RWPE2 (cell line): ENCODE measurements around the gene SART3.
"Not testable (repeated sequence)": the region's sequence is repeated elsewhere in the genome, so short reads cannot be mapped to it uniquely, and the experiment has no call there.

ENCODE experiments used
- ATAC-seq: fragments of 200-7000 bp; cut with Tn5 transposase; 3 replicates; pipeline ENCODE4 v1.9.1; 2021; ENCODE audit warnings: low read depth
- DNase-seq: peaks from one replicate; pipeline ENCODE4 v3.0.0-alpha.2; 2020; ENCODE audit warnings: low spot score
- H3K27ac ChIP-seq: fragments of 450-650 bp; 2 replicates; pipeline ENCODE4 v1.5.1; 2017; ENCODE audit warnings: mild to moderate bottlenecking; ENCODE audit not compliant: poor library complexity, severe bottlenecking
- H3K27me3 ChIP-seq: fragments of 250-450 bp; sonication (Bioruptor Pico); 2 replicates; pipeline ENCODE4 v1.5.1; 2021; ENCODE audit warnings: mild to moderate bottlenecking, moderate library complexity; ENCODE audit not compliant: insufficient read depth, poor library complexity, severe bottlenecking
- H3K36me3 ChIP-seq: fragments of 250-450 bp; sonication (Bioruptor Pico); 2 replicates; pipeline ENCODE4 v1.5.1; 2020; ENCODE audit warnings: low read depth, mild to moderate bottlenecking, moderate library complexity
- H3K4me1 ChIP-seq: fragments of 250-450 bp; sonication (Bioruptor Pico); 2 replicates; pipeline ENCODE4 v1.5.1; 2021; ENCODE audit warnings: mild to moderate bottlenecking, moderate library complexity; ENCODE audit not compliant: insufficient read depth, poor library complexity, severe bottlenecking
- H3K4me3 ChIP-seq: fragments of 250-450 bp; sonication (Bioruptor Pico); 2 replicates; pipeline ENCODE4 v1.5.1; 2021; ENCODE audit warnings: mild to moderate bottlenecking, moderate library complexity; ENCODE audit not compliant: severe bottlenecking
- H3K9me3 ChIP-seq: fragments of 250-450 bp; sonication (Bioruptor Pico); 2 replicates; pipeline ENCODE4 v1.5.1; 2021; ENCODE audit warnings: mild to moderate bottlenecking, moderate library complexity; ENCODE audit not compliant: severe bottlenecking
- CTCF ChIP-seq: fragments of 450-650 bp; IDR thresholded peaks from one replicate; pipeline ENCODE4 v1.5.1; 2017; ENCODE audit warnings: mild to moderate bottlenecking, moderate library complexity; ENCODE audit not compliant: poor library complexity, severe bottlenecking

Gene SART3

DNA sequence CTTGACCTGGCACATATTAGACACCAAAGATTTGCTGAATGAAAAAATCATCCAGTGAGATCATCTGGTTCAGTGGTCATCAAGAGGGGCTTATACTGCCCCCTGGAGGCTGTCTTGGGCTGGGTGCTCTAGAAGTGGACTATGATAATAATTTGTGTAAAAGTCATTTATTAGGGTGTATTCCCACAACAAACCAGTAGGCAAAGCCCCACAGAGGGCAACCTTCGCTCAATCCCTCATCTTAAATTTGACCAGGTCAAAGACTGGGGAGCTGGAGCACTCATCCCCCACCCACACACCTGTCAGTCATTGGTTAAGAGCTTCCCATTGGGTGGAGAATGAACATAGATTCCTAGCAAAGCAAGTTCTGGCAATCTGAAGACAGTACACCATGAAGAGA is 65.9 kb downstream of the SART3 start:
- no peak for DNase-seq
- peak; percentile 57 for TF ChIP-seq CTCF
- no peak overlapping the region for H3K27ac ChIP-seq
- H3K9me3 ChIP-seq, result no peaks in the 10 kb centered on the region
- ATAC-seq, result peak; percentile 38; the same call in 2 of the 3 replicates
- H3K27me3 ChIP-seq, result no peaks in the 10 kb centered on the region
- no peaks in the 10 kb centered on the region for H3K4me1 ChIP-seq
- no peaks in the 10 kb centered on the region for H3K36me3 ChIP-seq
- H3K4me3 ChIP-seq, result no peak overlapping the region

DNA sequence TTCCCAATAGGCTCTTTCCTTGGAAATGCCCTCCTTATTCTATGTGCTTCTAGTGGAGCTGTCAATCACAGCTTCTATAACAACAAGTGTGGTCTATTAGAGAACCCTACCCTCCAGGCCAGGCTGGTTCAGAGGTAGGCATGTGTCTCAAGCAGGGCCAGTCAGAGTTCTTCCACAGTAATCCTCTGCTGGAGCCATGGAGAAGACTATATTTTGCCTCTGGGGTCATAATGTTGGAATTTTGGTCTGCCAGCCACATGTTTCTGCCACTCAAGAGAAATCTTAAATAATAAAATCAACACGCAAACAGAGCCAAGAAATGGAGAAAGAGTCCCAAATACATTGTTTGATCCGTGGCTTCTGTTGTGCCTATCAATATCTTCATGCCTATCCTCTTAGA is 69.7 kb downstream of the SART3 start:
- TF ChIP-seq CTCF, result no peak
- DNase-seq, result no peak
- Histone ChIP-seq H3K4me3 (no peak overlapping the region), H3K27me3 (no peaks in the 10 kb centered on the region), H3K4me1 (no peaks in the 10 kb centered on the region), H3K27ac (no peak overlapping the region), H3K9me3 (no peaks in the 10 kb centered on the region), H3K36me3 (no peaks in the 10 kb centered on the region)
- ATAC-seq, result no peak

DNA sequence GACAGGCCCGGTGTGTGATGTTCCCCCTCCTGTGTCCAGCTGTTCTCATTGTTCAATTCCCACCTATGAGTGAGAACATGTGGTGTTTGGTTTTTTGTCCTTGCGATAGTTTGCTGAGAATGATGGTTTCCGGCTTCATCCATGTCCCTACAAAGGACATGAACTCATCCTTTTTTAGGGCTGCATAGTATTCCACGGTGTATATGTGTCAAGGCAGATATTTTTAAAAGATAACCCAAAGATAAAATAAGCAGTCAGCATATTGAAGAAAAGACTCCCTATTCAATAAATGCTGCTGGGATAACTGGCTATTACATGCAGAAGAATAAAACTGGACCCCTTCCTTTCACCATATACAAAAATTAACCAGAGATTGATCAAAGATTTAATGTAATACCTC is 73.9 kb downstream of the SART3 start:
- not testable (repeated sequence) for H3K27me3 ChIP-seq, H3K36me3 ChIP-seq, H3K27ac ChIP-seq, H3K9me3 ChIP-seq, H3K4me3 ChIP-seq, DNase-seq, ATAC-seq
- peaks cover 21% of the 10 kb centered on the region for H3K4me1 ChIP-seq

DNA sequence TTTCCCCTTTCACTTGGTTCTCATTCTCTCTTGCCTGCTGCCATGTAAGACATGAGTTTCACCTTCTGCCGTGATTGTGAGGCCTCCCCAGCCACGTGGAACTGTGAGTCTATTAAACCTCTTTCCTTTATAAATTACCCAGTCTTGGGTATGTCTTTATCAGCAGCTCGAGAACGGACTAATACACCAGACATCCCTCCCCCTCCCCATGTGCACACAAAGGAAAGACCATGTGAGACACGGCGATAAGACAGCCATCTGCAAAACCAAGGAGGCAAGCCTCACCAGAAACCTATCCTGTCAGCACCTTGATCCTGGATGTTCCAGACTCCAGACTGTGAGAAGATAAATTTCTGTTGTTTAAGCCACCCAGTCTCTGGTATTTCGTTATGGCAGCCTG is 75.6 kb downstream of the SART3 start:
- not testable (repeated sequence) for ATAC-seq, H3K27ac ChIP-seq, H3K27me3 ChIP-seq, H3K36me3 ChIP-seq, DNase-seq, H3K9me3 ChIP-seq, H3K4me3 ChIP-seq
- H3K4me1 ChIP-seq, result peaks cover 24% of the 10 kb centered on the region

DNA sequence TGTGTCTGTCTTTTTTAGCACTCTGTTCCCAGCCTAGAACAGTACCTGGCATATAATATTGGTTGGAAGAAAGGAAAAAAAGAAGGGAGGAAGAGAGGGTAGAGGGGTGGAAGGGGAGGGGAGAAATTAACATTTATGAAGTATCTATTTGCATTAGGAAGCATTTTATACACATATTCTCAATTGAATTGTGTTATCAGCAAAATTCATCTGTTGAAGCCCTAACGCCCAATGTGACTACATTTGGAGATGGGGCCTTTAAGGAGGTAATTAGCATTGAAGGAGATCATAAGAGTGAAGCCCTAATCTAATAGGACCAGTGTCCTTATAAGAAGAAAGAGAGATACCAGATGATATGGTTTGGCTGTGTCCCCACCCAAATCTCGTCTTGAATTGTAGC is 76.1 kb downstream of the SART3 start:
- H3K4me3 ChIP-seq, result no peak overlapping the region
- ATAC-seq, result no peak
- no peak for DNase-seq
- no peaks in the 10 kb centered on the region for H3K36me3 ChIP-seq
- no peak for TF ChIP-seq CTCF
- peak overlapping the region; percentile 94 for H3K27ac ChIP-seq
- H3K4me1 ChIP-seq, result peaks cover 24% of the 10 kb centered on the region
- H3K27me3 ChIP-seq, result no peaks in the 10 kb centered on the region
- H3K9me3 ChIP-seq, result no peaks in the 10 kb centered on the region

DNA sequence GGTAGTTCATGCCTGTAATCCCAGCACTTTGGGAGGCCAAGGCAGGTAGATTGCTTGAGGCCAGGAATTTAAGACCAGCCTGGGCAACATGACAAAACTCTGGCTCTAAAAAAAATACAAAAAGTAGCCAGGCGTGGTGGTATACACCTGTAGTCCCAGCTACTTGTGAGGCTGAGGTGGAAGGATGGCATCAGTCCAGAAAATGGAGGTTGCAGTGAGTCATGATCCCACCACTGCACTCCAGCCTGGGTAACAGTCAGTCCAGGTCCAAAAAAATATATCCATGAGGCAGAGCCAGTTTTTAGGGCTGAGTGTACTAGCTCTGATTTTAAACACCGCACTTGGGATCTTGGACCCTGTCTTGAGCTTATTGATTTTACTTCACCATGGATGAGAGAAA is 76.5 kb downstream of the SART3 start:
- DNase-seq, result no peak
- Histone ChIP-seq H3K4me1 (peaks cover 24% of the 10 kb centered on the region), H3K4me3 (no peak overlapping the region), H3K27me3 (no peaks in the 10 kb centered on the region), H3K9me3 (no peaks in the 10 kb centered on the region), H3K36me3 (no peaks in the 10 kb centered on the region), H3K27ac (peak overlapping the region; percentile 94)
- ATAC-seq, result no peak
- TF ChIP-seq CTCF, result no peak
